ENCODE data around the gene BRIX1. TPM values are rescaled to one million over a fixed set of nuclear protein-coding genes. Genes with fewer than 3 reads are reported as not detected.
A peak's percentile ranks its signal among the peaks of the same experiment; 100 is the strongest.

BRIX1 gene
- total and polyA plus RNA-seq, 9 of the 15 experiments (the other 6 are each of a cell fraction or from before 2014, with no cell fraction given), result 115 to 193 (median 159) TPM

- TF ChIP-seq ZNF445 (CRISPR knock-in tag; IDR thresholded peaks at IDR 0.05; ENCODE audit: low read depth), result no peak
- no peak for TF ChIP-seq CHCHD3 (CRISPR knock-in tag; IDR thresholded peaks at IDR 0.05)
- TF ChIP-seq ZNF165 (CRISPR knock-in tag; IDR thresholded peaks at IDR 0.05; ENCODE audit: borderline replicate concordance), result no peak
- peak in 1 of 2 experiments; percentile 97; a peak in 2 of 4 replicates for TF ChIP-seq HDAC1 (IDR thresholded peaks at IDR 0.05)
- TF ChIP-seq PHF21A (IDR thresholded peaks at IDR 0.05; ENCODE audit: borderline replicate concordance, low read depth), result no peak
- no peak for TF ChIP-seq MEF2A (IDR thresholded peaks at IDR 0.05; ENCODE audit: control insufficient read depth, low read depth, low read length)
- TF ChIP-seq BRD4 (IDR thresholded peaks at IDR 0.05), result no peak
- TF ChIP-seq, protein P1, sequence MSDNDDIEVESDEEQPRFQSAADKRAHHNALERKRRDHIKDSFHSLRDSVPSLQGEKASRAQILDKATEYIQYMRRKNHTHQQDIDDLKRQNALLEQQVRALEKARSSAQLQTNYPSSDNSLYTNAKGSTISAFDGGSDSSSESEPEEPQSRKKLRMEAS (CRISPR knock-in tag; IDR thresholded peaks at IDR 0.05), result peak; percentile 91
- no peak for TF ChIP-seq KLF13 (tag; IDR thresholded peaks at IDR 0.05; ENCODE audit: borderline replicate concordance, low read depth)
- peak; percentile 57 for TF ChIP-seq RBM39 (optimal IDR thresholded peaks at IDR 0.05; ENCODE audit: low read depth, low read length)
- TF ChIP-seq ZHX1 (conservative IDR thresholded peaks at IDR 0.05; ENCODE audit: low read length), result no peak
- TF ChIP-seq HNRNPL (IDR thresholded peaks at IDR 0.05; ENCODE audit: low read depth, low read length), result no peak
- TF ChIP-seq POLR2A (conservative IDR thresholded peaks at IDR 0.05), result peak; percentile 97
- TF ChIP-seq, protein P2, sequence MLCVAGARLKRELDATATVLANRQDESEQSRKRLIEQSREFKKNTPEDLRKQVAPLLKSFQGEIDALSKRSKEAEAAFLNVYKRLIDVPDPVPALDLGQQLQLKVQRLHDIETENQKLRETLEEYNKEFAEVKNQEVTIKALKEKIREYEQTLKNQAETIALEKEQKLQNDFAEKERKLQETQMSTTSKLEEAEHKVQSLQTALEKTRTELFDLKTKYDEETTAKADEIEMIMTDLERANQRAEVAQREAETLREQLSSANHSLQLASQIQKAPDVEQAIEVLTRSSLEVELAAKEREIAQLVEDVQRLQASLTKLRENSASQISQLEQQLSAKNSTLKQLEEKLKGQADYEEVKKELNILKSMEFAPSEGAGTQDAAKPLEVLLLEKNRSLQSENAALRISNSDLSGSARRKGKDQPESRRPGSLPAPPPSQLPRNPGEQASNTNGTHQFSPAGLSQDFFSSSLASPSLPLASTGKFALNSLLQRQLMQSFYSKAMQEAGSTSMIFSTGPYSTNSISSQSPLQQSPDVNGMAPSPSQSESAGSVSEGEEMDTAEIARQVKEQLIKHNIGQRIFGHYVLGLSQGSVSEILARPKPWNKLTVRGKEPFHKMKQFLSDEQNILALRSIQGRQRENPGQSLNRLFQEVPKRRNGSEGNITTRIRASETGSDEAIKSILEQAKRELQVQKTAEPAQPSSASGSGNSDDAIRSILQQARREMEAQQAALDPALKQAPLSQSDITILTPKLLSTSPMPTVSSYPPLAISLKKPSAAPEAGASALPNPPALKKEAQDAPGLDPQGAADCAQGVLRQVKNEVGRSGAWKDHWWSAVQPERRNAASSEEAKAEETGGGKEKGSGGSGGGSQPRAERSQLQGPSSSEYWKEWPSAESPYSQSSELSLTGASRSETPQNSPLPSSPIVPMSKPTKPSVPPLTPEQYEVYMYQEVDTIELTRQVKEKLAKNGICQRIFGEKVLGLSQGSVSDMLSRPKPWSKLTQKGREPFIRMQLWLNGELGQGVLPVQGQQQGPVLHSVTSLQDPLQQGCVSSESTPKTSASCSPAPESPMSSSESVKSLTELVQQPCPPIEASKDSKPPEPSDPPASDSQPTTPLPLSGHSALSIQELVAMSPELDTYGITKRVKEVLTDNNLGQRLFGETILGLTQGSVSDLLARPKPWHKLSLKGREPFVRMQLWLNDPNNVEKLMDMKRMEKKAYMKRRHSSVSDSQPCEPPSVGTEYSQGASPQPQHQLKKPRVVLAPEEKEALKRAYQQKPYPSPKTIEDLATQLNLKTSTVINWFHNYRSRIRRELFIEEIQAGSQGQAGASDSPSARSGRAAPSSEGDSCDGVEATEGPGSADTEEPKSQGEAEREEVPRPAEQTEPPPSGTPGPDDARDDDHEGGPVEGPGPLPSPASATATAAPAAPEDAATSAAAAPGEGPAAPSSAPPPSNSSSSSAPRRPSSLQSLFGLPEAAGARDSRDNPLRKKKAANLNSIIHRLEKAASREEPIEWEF (CRISPR knock-in tag; IDR thresholded peaks at IDR 0.05), result no peak
- TF ChIP-seq, protein P3, sequence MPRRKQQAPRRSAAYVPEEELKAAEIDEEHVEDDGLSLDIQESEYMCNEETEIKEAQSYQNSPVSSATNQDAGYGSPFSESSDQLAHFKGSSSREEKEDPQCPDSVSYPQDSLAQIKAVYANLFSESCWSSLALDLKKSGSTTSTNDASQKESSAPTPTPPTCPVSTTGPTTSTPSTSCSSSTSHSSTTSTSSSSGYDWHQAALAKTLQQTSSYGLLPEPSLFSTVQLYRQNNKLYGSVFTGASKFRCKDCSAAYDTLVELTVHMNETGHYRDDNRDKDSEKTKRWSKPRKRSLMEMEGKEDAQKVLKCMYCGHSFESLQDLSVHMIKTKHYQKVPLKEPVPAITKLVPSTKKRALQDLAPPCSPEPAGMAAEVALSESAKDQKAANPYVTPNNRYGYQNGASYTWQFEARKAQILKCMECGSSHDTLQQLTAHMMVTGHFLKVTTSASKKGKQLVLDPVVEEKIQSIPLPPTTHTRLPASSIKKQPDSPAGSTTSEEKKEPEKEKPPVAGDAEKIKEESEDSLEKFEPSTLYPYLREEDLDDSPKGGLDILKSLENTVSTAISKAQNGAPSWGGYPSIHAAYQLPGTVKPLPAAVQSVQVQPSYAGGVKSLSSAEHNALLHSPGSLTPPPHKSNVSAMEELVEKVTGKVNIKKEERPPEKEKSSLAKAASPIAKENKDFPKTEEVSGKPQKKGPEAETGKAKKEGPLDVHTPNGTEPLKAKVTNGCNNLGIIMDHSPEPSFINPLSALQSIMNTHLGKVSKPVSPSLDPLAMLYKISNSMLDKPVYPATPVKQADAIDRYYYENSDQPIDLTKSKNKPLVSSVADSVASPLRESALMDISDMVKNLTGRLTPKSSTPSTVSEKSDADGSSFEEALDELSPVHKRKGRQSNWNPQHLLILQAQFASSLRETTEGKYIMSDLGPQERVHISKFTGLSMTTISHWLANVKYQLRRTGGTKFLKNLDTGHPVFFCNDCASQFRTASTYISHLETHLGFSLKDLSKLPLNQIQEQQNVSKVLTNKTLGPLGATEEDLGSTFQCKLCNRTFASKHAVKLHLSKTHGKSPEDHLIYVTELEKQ (CRISPR knock-in tag; IDR thresholded peaks at IDR 0.05), result no peak
Observed at GRCh38 chr5:34915139-34915855, at the start of gene BRIX1, which contains the start of gene RAD1 (continued).

Data from K562 (cell line).